ENCODE results near the gene TGDS. TPM values are rescaled to one million over a fixed set of nuclear protein-coding genes. Genes with fewer than 3 reads are reported as not detected.

The TGDS gene
- total and polyA plus RNA-seq, 2 of the 8 experiments (the other 6 are each of a cell fraction or from before 2014, with no cell fraction given), result 11.6 to 11.8 TPM

DNA sequence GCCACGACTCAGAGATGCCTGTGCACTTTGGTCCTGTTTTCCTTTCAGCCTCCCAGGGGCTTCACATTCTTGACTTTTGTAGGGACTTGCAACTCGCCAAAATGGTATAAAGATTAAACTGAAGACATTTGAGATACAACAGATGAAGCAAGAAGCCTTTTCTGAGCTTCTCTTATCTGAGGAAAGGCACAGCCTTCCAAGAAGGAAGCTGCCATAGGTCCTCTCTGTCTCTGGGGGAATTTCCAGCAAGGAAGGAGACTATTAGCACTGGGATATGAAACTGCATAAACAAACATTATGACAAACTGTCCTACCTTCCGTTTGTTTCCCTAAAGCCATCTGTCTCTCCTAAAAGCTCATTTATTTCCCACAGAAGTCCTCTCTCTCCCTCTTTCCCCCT lies 39.3 kb downstream of the TGDS start:
- Histone ChIP-seq H2BK20ac (ENCODE audit: low read length) (no peak overlapping the region), H3K27ac (ENCODE audit: low read depth, low read length) (no peak overlapping the region), H4K91ac (replicated peaks; ENCODE audit: insufficient read length, low read length) (no peak overlapping the region), H3K4me1 (replicated peaks in 1 of 4; ENCODE audit: control insufficient read depth in 3 of 4, insufficient read depth in 4 of 4, low read length in 3 of 4) (no peaks in the 10 kb centered on the region), H3K23ac (ENCODE audit: insufficient read length) (no peak overlapping the region), H3K18ac (ENCODE audit: extremely low read depth, low read length) (no peak overlapping the region), H3K27me3 (replicated peaks in 1 of 4; ENCODE audit: control insufficient read depth in 3 of 4, extremely low read depth in 1 of 4, insufficient read depth in 3 of 4, low read length in 3 of 4) (no peaks in the 10 kb centered on the region), H3K4me3 (ENCODE audit: extremely low read depth in 1 of 4, insufficient read depth in 2 of 4, low read depth in 3 of 4, low read length in 4 of 4) (no peak overlapping the region), H3K14ac (ENCODE audit: insufficient read length) (no peak overlapping the region), H3K4ac (replicated peaks; ENCODE audit: insufficient read length, low read depth, low read length) (no peak overlapping the region), H3K56ac (replicated peaks; ENCODE audit: insufficient read length, low read depth, low read length) (no peak overlapping the region), H3K4me2 (ENCODE audit: insufficient read depth in 1 of 2, low read depth in 2 of 2, low read length in 2 of 2) (no peak overlapping the region), H4K20me1 (replicated peaks in 1 of 2; ENCODE audit: control insufficient read depth in 1 of 2, insufficient read depth in 2 of 2, low read length in 2 of 2) (no peaks in the 10 kb centered on the region), H2BK5ac (ENCODE audit: low read depth, low read length) (no peak overlapping the region), H3K36me3 (ENCODE audit: control insufficient read depth in 2 of 4, insufficient read depth in 4 of 4, low read length in 3 of 4) (no peaks in the 10 kb centered on the region), H2BK15ac (ENCODE audit: low read length) (no peak overlapping the region), H4K5ac (ENCODE audit: insufficient read length, low read depth, low read length) (no peak overlapping the region), H3K9ac (replicated peaks in 1 of 4; ENCODE audit: extremely low read depth in 1 of 4, low read depth in 3 of 4, low read length in 3 of 4) (no peak overlapping the region), H2AK5ac (ENCODE audit: low read depth, low read length) (no peak overlapping the region), H2AFZ (ENCODE audit: low read length) (no peak overlapping the region), H3K9me3 (ENCODE audit: insufficient read depth in 2 of 2, low read depth in 1 of 2, low read length in 1 of 2) (no peaks in the 10 kb centered on the region; a peak in 1 of 4 replicates), H2BK120ac (replicated peaks; ENCODE audit: low read depth, low read length) (no peak overlapping the region), H2BK12ac (ENCODE audit: low read depth, low read length) (no peak overlapping the region), H4K8ac (ENCODE audit: extremely low read depth, insufficient read depth, low read length) (no peak overlapping the region), H3K79me1 (ENCODE audit: low read depth, low read length) (no peaks in the 10 kb centered on the region), H3K79me2 (ENCODE audit: control insufficient read depth in 1 of 2, insufficient read depth in 2 of 2, low read length in 2 of 2) (no peaks in the 10 kb centered on the region), H3K23me2 (ENCODE audit: low read depth, low read length) (no peaks in the 10 kb centered on the region)
- FAIRE-seq (no peak), DNase-seq (ENCODE audit: low read depth in 1 of 2, low spot score in 2 of 2) (no peak)
- POLR2A ChIA-PET (ENCODE audit: partially characterized antibody), result no interaction called here
- CTCF ChIA-PET (ENCODE audit: partially characterized antibody), result interaction anchor here (0.5 kb wide), 1 partner anchor 113 kb away, joined by 3 read pairs; no protein-coding TSS in a partner anchor
- WGBS, 2 experiments (ENCODE audit: extremely low coverage in 1 of 2, insufficient coverage in 1 of 2, insufficient read length in 1 of 2, insufficient replicate concordance in 2 of 2, low coverage in 1 of 2, low lambda C conversion rate in 2 of 2, missing lambda C conversion rate in 1 of 2), result 88% methylated on average over 3 of the region's 3 CpGs; no CpG with 5 or more reads in 1 of the 2 experiments
- no peak for TF ChIP-seq EGR1 (IDR thresholded peaks at IDR 0.05; ENCODE audit: borderline replicate concordance, low read depth, low read length)
- no peak for TF ChIP-seq HDAC6 (IDR thresholded peaks at IDR 0.05; ENCODE audit: low read depth, low read length)
- TF ChIP-seq E2F6 (IDR thresholded peaks at IDR 0.05), result no peak
- TF ChIP-seq ZNF274 (IDR thresholded peaks at IDR 0.05; ENCODE audit: borderline replicate concordance, extremely low read depth, low read length), result no peak
- no peak for TF ChIP-seq TAF1 (IDR thresholded peaks at IDR 0.05; ENCODE audit: low read depth, low read length)
- TF ChIP-seq RFX5 (IDR thresholded peaks at IDR 0.05; ENCODE audit: borderline replicate concordance, low read depth, low read length), result no peak
- TF ChIP-seq MAFK (IDR thresholded peaks at IDR 0.05; ENCODE audit: low read depth, low read length), result no peak
- no peak for TF ChIP-seq TEAD4 (IDR thresholded peaks at IDR 0.05; ENCODE audit: low read depth, low read length)
- TF ChIP-seq SAP30 (IDR thresholded peaks at IDR 0.05; ENCODE audit: insufficient read depth, insufficient replicate concordance, low read length), result no peak
- no peak for TF ChIP-seq EZH2 (IDR thresholded peaks at IDR 0.05; ENCODE audit: low read depth, low read length, severe bottlenecking)
- TF ChIP-seq SP2 (IDR thresholded peaks at IDR 0.05; ENCODE audit: low read length), result no peak
- TF ChIP-seq SP1 (IDR thresholded peaks at IDR 0.05; ENCODE audit: low read depth, low read length), result no peak
- TF ChIP-seq TCF12 (IDR thresholded peaks at IDR 0.05; ENCODE audit: low read depth, low read length), result no peak
- TF ChIP-seq CREB1 (IDR thresholded peaks at IDR 0.05), result no peak
- no peak for TF ChIP-seq SRF (IDR thresholded peaks at IDR 0.05; ENCODE audit: low read depth, low read length)
- TF ChIP-seq CHD1 (IDR thresholded peaks at IDR 0.05; ENCODE audit: low read depth, low read length), result no peak

All from H1 (cell line).